Hematopoietic multipotent progenitor cell treated with erythropoietin and hydrocortisone succinate and interleukin-3 and kit ligand, for 17 days (in vitro differentiated cells): Measurements from ENCODE around the gene MED17.
A peak's percentile ranks its signal among the peaks of the same experiment; 100 is the strongest.
"Not testable (repeated sequence)": the region's sequence is repeated elsewhere in the genome, so short reads cannot be mapped to it uniquely, and the experiment has no call there.

ENCODE experiments used
- DNase-seq: peaks from one replicate; pipeline ENCODE4 v3.0.0-alpha.2; 2015; ENCODE audit warnings: low spot score

Gene MED17, protein sequence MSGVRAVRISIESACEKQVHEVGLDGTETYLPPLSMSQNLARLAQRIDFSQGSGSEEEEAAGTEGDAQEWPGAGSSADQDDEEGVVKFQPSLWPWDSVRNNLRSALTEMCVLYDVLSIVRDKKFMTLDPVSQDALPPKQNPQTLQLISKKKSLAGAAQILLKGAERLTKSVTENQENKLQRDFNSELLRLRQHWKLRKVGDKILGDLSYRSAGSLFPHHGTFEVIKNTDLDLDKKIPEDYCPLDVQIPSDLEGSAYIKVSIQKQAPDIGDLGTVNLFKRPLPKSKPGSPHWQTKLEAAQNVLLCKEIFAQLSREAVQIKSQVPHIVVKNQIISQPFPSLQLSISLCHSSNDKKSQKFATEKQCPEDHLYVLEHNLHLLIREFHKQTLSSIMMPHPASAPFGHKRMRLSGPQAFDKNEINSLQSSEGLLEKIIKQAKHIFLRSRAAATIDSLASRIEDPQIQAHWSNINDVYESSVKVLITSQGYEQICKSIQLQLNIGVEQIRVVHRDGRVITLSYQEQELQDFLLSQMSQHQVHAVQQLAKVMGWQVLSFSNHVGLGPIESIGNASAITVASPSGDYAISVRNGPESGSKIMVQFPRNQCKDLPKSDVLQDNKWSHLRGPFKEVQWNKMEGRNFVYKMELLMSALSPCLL

GRCh38 chr11:93784145-93784934 lies at the start of gene MED17:
MED17 (plus strand) TSS chr11:93784282; CDS start chr11:93784514, 232 bp downstream.
- DNase-seq: peak; percentile 91

GRCh38 chr11:93734427-93735222 lies 49.5 kb upstream of the MED17 start:
- no peak for DNase-seq

DNA sequence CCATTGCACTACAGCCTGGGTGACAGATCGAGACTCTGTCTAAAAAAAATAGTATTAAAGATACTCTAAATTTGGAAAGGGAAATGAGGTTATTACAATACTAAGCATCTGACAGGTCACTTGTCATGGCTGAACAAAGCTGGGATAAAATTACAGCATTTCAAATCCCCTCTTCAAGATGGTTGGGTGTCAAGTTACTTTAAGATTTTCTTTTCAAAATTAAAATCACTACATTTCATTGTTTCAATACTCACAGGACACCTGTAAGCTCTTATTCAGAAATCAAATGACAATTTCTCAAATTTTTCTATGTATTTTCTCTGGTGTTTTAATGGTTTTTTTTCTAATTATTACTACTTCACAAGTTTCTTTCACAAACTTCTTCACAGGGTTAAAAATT lies 48.5 kb upstream of the MED17 start:
- DNase-seq: no peak

GRCh38 chr11:93736129-93736528 lies 48.0 kb upstream of the MED17 start:
- no peak for DNase-seq

DNA sequence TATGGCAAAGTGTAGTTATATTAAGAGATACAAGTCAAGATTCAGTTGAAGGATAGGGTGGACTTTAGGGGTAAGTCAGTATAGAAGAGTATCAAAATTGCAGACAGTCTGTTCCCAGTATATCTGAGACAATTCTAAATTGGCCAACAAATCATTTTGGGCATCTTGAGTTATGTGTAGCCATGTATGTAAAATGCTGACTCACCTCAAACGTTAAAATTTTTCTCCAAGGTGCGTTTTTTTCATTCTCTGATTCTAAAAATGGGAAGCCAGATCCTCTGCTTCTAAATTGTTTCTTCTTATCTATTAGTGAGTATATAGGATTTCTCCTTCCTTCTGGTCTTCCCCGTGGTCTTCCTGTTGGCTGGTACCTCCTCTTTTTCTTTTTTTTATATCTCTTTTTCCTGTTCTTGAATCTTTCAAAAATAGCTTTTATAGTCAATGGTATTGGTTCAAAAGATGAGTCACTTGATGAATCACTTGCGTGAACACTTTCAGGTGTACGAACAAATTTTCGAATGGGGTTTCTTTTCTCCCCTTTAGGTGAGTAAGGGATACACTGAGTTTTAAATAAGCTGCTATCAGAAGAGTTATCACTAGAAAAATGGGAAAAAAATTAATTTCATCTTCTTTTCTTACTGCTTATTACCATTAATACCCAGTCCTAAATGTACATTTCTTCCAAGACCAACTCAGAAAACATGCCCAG lies 46.0 kb upstream of the MED17 start:
- peak; percentile 48 for DNase-seq

DNA sequence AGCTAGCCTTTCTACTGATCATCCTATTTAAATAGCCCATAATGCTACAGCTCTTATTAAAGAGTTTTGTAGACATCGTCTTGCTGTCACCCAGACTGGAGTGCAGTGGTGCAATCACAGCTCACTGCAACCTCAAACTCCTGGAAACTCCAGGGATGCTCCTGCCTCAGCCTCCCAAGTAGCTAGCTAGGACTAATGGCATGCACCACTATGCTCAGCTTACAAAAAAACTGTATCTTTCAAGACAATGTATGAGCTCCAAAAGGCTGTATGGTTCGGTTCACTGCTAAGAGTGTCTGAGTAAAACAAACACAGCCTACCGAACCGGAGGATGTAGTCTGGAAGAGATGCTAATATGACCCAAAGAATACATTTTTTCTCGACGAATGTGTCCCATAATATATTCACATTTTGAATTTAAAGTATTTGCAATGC lies 45.4 kb upstream of the MED17 start:
- DNase-seq: peak; percentile 24

DNA sequence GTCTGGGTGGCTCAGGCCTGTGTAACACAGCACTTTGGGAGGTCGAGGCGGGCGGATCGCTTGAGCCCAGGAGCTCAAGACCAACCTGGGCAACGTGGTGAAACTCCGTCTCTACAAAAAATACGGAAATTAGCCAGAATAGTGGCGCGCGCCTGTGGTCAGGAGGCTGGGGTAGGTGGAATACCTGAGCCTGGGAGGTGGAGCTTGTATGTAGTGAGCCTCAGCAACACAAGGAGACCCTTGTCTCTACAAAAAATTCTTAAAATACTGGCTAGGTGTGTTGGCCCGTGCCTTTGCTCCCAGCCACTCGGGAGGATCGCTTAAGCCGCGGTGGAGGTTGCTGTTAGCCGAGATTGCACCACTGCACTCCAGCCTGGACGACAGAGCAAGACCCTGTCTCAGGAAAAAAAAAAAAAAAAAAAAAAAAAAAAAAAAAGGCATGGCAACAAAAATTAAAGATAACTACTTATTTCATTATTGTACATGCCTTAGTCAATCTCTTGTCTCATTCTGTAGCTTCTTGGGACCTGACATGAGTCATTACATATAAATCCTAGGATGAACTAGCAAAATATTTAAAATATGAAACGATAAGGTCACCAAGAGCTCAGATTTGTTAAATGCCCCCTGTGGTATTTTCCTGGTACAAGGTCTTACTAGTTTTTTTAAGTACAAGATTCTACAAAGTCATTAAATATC lies 43.9 kb upstream of the MED17 start:
- peak; percentile 67 for DNase-seq

DNA sequence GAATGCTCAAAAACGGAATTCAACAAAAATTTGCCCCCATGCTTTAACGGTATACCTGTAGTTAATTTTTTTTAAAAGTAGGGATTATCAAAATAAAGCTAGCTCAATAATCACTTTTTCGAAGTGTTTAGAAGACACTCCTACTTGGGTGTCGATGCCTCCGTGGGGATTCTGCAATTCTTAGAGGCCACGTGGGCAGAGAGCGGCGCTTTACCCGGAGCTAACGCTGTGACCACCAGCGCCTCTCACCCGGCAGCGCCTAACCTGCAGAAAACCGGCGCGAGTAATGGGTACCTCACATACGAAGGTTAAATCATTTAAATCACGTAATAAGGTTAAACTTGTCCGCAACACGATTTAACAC lies 43.4 kb upstream of the MED17 start:
- peak; percentile 72 for DNase-seq

DNA sequence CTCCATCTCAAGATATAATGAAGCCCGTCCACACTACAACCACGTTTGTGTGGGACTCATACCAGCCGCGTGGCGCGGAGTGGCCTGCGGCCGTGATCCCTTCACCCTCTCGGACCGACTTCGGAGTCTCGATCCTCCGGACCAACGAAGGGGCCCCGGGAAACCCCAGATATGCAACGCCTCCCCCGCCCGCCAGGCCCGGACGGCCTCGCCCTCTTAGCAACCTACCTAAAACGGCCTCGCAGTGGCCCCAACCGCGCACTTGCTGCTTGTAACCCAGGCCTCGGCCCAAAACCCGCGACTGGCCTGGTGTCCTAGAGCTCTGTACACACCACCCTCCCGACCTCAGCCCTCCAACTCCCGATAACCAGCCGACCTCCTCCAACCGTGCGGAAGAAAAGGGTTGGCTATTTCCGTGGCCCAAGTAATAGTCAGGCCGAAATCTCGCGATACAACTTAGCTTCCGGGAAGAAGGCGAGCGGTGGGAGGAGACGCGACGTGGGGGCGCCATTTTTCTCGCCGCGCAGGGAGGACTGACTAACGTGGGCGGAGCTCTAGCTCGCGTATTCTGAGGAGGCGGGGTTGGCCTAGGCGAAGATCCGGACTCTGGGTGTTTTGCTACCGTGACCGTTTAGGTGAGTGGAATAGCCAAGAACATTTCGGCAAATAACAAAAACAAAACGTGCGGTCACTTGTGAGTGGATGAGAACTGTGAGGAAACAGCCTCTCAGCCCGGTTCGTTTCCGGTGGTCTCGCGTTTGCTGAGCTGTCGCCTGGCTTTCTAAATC lies 42.8 kb upstream of the MED17 start, which contains the start of the genes C11orf54 and TAF1D:
C11orf54 (plus strand) TSS at position 579 of the 788 bp plus-strand sequence. CDS start 5,722 bp downstream, outside the sequence.
TAF1D (minus strand) TSS at position 402 of the 788 bp plus-strand sequence. CDS start 2,191 bp downstream, outside the sequence.
- peak; percentile 99 for DNase-seq

DNA sequence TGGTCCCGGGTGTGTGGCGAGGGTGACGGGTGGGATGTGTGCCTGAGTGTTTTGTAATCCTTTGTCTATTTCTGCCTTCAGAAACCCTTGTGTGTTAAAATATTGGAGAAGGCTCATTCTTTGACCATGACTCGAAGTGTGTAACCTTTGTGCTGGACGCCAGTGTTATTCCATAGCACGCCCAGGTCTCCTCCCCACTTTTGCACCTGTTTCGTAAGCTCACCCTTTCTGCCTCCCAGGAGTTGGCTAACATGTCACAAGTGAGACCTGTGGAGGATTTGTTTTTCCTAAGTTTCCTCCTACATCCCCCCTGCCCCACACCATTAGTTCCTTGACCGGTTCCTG lies 42.2 kb upstream of the MED17 start:
- DNase-seq: no peak

DNA sequence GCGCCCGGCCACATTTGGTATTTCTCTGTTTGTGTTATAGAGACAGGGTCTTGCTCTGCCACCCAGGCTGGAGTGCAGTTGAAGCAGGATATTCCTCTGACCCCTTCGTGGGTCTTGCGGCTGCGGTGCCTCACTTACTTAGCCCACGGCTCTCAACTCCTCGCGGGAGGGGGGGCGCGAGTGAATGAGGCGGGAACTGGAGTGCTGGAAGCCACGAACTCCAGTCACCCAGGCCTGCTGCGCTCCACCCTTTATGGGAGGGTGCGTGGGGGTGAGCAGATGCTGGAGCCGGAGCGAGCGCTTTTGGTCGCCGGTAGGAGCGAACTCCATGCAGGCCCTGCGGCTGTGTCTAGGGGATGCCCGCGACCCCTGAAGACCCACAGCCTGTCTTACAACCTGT lies 40.8 kb upstream of the MED17 start:
- no peak for DNase-seq

GRCh38 chr11:93744669-93745004 lies 39.4 kb upstream of the MED17 start:
- DNase-seq: peak; percentile 17

DNA sequence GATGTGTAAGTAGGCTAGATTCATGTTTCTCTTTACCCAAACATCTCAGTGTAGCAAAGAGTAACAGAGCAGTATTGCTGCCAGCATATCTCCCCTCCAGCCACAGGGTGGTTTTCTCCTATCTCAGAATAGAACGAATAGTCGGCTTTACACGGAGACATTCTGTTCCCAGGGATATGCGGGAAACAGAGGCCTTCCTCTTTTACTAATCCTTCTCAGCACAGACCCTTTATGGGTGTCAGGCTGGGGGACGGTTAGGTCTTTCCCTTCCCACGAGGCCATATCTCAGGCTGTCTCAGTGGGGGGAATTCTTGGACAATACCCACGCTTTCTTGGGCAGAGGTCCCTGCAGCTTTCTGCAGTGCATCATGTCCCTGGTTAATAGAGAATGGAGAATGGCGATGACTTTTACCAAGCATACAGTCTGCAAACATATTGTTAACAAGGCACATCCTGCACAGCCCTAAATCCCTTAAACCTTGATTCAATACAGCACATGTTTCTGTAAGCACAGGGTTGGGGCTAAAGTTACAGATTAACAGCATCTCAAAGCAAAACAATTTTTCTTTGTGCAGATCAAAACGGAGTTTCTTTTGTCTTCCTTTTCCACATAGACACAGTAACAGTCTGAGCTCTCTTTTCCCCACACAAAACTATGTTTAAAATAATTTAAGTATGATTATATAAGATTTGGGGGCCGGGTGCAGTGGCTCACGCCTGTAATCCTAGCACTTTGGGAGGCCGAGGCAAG lies 38.9 kb upstream of the MED17 start:
- DNase-seq: not testable (repeated sequence)

GRCh38 chr11:93746101-93746500 lies 38.0 kb upstream of the MED17 start:
- DNase-seq: no peak

DNA sequence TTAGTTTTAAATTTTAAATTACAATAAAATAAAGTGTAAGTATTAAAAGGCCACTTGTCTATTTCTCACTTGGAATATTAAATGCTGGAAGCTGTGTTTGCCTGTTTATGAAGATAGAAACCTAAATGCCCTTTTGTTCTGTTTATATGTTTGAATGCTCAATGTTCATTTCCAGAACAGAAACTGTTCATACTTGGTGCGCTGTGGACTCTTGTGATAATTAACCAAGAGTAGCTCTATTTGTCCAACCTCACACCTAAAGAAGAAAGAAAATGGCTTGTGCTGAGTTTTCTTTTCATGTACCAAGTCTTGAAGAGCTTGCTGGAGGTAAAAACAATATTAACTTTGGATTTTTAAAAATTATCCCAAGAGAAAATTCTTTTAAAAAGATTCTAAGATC lies 37.0 kb upstream of the MED17 start:
- DNase-seq: no peak

GRCh38 chr11:93751001-93751400 lies 33.1 kb upstream of the MED17 start:
- DNase-seq: no peak

GRCh38 chr11:93753241-93753640 lies 30.8 kb upstream of the MED17 start:
- no peak for DNase-seq

- DNase-seq: no peak
Measured at GRCh38 chr11:93756748-93757147, 27.3 kb upstream of the MED17 start.

GRCh38 chr11:93757301-93757700 lies 26.8 kb upstream of the MED17 start:
- DNase-seq: no peak
